Activated CD4-positive, alpha-beta T cell treated with anti-CD3 and anti-CD28 coated beads, Interleukin-2, amount 50 U/mL, for 24 hours (primary cell): Measurements from ENCODE around the gene CXCR6.

Experiments used
- DNase-seq, 2 donors: peaks; one replicate each; pipeline ENCODE4 v3.0.0-alpha.2; 2020; ENCODE audit warnings: low read depth in 1 of 2, low spot score in 1 of 2

The CXCR6 gene

GRCh38 chr3:45968149-45968548 is 24.9 kb downstream of the CXCR6 start:
- no peak for DNase-seq

DNA sequence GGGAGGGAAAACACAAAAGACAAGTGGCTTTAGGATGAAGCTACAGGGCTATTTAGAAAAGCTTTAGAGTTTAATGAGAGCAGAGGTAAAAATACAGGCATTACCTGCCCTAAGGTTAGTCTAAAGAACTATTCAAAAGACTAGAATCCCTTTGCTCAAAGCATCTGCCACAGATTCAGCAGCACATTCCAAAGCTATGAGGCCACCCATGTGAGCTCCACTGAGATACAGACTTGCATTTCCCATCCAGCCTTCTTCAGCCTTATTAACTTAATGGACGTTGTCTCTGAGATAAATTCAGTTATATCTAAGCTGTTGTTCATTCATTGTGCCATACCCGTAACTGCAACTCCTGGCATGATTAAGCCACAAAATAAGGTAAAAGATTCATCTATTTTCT is 25.4 kb downstream of the CXCR6 start:
- no peak for DNase-seq

DNA sequence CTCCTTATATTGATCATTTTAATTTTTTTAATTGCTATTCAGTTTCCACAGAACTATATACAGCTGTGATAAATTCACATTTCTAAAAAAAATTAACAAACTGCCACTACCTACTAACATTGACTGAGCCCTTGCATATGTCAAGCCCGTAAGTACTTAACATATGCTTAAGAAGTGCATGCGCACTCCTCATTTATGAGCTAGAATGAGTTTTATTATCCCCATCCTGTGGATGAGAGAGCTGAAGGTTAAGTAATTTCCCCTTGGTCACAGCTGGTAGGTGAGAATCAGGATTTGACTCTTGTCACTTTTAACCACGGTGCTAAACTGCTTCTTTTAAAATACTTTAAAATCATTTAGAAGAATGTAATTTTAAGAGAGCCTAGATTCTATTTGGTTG is 25.9 kb downstream of the CXCR6 start:
- no peak for DNase-seq

DNA sequence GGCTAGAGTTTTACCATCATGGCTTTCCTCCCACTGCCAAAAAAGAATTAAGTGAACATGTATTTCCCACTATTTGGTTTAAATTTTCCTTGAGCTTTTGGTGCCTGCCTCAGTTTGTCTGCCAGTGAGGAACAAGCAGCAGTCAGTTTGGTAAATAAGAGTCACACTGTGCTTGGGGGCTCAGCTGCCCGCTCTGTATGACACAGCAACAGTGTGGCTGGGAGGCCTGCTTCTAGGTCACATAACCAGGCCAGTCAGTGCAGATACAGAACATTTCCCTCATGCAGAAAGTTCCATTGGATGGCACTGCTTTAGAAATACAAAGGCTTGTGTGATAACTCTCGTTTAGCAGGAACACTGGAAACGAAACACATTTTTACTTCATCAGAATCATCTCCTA is 26.7 kb downstream of the CXCR6 start:
- DNase-seq = no peak

DNA sequence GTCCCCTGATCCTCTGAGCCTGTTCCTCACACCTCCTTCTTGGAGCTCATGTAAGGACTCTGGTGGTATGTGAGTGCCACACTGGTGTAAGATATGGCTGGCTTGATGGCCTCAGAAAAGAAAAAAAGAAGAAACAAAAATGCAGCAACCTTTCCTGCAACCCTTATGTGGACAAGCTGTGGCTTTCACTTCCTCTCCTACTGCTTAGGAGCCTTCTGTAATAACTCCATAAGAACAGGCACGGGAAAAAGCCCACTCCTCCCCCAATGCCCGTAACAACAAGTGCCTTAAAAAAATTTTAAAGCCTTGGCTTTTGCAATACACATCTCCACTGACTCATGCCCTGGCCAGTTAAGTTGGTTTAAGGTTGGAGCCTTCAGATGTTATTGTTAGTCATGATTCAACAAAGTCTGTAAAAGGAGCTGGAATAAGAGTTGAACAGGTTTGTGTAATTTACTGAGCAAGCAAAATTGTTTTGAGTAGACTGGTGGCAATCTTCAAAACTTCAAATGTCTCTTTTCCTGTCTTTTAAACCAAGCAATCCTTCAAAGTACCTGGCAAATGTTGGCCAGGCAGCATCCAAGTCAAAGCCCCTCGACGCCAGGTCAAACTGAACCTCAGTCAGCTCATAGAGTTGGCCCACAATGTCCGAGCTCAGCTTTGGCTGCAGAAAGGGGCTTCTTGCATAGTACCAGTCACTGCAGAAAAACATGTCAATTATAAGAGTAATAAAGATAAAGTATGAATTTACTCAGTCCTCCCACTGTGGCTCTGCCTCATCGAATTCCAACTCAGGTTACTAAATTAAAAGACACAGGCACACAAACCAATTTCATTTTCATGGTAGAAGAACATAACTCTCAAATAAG is 29.5 kb downstream of the CXCR6 start:
- no peak for DNase-seq

GRCh38 chr3:45974686-45975085 is 31.4 kb downstream of the CXCR6 start:
- DNase-seq = no peak

GRCh38 chr3:45975686-45976085 is 32.4 kb downstream of the CXCR6 start:
- DNase-seq = no peak

DNA sequence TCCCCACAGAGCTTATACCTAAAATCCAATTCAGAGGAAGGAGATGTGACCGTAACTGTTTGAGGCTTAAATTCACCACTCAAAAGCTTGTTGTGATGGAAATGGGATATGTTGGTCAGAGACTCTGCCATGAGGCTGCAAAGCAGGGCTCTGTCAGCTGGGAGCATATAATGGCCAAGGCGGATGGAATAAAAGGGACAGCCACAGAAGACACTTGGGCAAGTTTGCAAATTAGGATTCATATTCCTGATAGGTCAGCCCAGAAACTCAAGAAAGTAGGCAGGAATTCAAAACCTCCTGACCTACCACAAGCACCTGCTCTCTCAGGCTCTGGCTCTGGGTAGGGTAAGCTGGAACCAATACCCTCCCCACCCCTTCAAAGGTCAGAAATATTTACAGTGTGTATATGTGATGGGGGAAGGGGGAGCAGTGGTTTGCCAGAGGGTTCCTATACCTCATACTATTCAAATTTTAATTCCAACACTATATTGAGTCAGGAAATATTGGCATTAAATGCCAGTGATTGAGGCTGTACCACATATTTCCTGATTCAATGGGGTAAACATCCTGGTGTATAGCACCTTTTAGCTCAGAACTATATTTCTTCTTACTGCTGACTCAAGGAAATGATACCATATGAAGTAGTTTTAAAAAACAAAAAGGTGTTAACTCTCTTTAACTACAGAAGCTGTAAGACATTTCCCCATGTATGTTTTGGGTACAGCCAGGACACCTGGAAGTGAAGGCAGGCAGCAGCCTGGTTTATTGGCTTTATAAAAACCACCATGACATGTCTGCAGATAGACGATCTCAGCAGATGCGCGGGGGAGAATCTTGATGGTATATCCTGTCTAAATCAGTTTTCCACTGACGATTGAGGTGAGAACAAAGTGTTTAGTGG is 33.2 kb downstream of the CXCR6 start:
- DNase-seq = peak in 1 of 2 donors; percentile 11

DNA sequence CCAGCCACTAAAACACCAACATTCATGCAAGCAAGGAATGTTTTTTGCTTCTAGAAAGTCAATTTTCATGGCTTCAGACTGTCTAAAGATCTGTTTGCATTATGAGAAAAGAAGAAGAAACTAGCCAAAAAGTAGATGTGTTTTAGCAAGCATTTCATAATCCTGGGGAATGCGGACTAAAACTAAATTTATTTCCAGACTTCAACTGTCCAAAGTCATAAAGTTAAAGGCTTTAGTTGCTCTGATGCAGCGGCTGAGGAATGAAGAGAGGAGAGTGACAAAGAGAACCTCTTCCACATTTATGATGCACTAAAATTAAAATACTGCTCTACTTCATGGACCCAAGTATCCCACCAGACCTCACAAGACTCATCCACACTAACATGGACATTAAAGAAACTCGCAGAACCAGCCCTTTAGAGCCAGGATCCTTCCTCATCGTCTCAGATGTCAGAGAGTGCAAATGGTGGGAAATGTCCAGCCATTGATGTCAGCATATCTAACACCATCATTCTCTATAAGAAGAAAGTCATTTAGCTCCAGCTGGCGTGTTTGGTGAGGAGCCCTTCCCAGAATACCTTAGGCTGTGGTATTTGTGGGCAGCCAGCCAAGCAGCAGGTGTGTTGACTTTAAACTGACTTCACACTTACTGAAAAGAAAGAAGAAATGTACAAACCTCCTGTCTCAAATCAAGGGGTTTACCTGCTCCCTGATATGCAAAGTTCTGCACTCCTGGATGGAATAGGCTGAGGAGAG is 34.9 kb downstream of the CXCR6 start:
- peak in 1 of 2 donors; percentile 25 for DNase-seq

GRCh38 chr3:45979378-45979777 is 36.1 kb downstream of the CXCR6 start:
- no peak for DNase-seq

DNA sequence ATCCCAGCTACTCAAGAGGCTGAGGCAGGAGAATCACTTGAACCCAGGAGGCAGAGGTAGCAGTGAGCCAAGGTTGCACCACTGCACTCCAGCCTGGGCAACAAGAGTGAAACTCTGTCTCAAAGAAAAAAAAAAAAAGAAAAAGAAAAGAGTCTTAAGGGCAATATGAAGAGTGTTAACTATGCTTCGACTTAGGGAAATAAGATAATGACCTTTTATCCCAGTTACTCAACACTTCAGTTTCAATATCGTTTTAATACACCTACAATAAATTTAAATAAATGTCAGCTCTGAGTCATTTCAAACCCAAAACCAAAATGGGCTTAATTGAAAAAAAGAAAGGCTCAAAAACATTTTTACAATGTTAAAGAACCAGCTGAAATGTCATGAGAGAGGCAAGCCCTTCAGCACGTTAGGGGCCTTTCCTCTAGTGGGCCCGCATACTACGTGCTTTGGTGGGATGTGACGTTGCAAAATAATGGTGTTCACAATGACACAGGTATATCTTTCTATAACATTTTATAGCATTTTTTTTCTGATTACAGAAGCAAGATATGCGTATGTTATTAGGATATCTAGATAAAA is 37.1 kb downstream of the CXCR6 start:
- DNase-seq = no peak

DNA sequence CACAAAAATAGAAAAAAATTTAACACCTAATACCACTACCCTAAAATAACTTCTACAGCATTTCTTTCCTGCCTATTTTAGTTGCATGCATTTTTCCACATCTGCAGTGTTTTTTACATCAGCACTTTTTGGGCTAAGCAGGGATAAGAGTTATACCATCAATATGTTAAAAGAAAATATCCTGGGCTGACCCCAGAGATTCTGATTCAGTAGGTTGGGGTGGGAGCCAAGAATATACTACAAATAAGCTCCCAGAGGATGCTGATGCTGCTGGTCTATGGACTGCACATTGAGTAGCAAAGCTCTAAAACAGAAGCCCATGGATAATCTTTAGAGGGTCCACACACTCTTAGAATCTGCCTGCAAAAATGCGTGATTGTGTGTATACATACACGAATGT is 37.6 kb downstream of the CXCR6 start:
- DNase-seq = no peak

DNA sequence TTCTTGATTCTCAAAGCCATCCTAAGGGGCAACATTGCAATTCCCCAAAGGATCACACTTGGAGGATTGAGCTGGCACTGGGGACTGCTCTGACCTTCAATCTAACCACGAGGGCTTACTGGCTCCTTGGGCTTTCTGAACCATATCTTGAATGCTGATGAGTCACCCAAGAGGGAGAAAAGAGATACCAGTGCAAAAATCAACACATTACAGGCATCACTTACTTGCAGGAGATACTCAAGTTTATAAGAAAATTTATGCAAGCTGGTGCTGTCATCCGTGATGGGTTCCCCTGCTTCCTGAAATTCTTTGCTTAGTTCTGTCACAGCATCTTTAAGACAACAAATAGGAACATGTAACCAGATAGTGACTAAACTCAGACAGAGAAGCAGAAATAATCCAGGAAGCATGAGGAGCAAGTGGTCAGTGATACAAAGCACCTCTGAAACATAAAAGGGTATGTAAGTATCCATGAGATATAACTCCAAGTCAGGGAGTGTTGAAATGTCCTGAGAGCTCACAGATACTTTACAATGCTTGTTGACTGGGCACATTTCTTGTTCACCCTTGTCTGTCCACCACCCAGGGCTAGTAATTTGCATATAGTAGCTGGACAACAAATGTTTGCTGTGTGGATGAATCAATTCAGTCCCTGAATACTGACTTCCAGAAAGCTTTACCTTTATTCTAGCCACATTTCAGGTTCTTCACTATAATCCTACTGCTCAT is 38.2 kb downstream of the CXCR6 start:
- no peak for DNase-seq

DNA sequence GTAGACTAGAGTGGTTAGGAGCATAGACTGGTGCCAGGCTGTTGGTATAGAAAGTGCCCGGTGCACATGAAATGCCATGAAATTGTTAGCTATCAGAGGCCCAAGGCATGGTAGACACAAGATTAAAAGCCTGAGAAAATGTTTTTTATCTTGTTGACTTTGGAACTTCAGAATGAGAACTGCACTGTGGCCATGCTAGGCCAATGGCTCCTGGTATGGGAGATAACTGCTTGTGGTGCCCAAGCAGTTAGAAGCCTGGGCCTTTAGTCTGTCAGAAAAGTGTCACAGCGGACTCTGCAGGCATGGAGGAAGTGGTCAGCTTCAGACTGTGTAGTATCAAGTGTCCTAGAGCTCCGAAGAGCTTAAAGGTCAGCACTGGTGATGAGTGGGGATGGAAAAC is 40.5 kb downstream of the CXCR6 start:
- no peak for DNase-seq

DNA sequence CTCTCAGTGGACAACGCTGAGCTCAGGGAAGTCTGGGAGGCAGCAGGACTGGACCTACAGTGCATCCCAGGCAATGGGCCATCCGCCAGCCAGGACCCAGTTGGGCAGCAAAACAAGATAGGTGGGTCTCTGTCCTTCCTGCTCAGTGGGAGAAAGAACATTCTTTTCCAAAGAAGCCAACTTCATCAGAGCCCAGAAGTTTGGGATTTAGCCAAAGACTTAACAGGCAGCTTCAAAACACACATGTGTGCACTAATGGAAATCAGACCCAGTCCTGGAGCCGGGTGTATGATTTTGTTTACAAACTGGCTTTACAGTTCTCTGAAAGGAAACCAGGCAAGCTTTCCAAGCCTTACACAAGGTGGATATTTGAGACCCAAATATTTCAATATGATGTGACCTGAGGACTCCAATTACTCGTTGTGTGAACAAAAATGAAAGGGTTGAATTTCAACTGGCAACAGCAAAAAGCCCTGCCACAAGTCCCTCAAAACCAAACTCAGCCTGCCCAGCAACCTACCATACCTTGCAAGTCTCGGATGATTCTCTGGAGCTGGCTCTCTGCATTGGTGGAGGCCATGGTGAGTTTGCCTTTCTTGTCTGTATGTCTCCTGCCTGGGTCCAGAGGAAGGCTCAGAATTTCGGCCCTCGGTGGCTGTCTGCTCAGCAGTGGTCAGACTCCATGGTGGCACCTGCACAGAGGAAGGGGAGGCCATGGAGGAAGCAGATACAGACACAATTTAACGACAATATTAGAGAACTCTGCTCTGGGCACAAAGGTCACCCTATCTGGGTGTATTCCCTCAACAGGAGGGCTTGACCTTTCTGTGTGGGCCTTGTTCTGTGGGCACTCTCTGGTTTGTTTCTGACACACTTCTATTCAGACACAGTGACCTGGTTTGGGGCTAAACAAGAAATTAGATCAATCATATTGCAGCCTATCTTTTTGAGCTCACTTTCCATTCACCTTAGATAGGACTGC is 41.4 kb downstream of the CXCR6 start:
- no peak for DNase-seq

GRCh38 chr3:45985532-45986302 is 42.5 kb downstream of the CXCR6 start:
- DNase-seq = no peak

DNA sequence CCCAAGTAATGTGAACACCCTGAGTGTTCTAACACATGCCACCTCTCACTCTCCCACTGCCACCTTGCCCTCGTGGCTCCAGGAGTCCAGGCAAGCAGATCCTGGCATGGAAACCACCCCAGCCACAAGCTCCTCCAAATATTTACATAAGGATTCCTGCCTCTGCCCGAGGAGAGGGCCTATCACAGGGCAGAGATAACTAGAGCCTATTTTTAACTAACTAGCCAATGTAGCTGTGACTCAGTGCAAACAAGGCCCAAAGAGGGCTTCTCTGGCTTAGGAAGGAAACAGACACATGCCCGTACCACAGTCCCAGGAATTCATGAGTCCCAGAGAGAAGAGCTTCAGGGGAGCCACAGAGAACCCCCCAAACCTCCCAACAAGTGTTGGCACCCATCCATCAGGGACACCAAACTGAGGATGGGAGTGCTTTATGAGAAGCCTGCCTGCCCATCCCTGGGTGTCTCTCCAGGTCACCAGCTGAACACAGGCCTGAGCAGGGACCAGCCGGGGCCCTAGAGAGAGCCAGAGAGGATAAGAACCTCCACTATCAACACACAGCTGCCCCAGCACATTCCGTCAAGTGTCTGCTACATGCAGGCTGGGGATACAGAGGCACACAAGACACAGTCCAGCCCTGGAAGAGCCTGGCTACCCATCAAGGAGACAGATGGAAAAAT is 43.2 kb downstream of the CXCR6 start:
- no peak for DNase-seq
